Measurements from ENCODE around the gene SPSB4.

The SPSB4 gene

GRCh38 chr3:141176775-141177174 lies 125.6 kb downstream of the SPSB4 start:
- ChIA-PET POLR2A (no interaction called here), CTCF (interaction anchor here (3.0 kb wide), 1 partner anchor 15 kb away, joined by 16 read pairs; no protein-coding TSS in a partner anchor)
- DNase-seq (ENCODE audit: low read depth, low spot score): no peak
- H3K4me3 ChIP-seq (ENCODE audit: low read depth, low read length): no peak overlapping the region
- TF ChIP-seq, protein P1, sequence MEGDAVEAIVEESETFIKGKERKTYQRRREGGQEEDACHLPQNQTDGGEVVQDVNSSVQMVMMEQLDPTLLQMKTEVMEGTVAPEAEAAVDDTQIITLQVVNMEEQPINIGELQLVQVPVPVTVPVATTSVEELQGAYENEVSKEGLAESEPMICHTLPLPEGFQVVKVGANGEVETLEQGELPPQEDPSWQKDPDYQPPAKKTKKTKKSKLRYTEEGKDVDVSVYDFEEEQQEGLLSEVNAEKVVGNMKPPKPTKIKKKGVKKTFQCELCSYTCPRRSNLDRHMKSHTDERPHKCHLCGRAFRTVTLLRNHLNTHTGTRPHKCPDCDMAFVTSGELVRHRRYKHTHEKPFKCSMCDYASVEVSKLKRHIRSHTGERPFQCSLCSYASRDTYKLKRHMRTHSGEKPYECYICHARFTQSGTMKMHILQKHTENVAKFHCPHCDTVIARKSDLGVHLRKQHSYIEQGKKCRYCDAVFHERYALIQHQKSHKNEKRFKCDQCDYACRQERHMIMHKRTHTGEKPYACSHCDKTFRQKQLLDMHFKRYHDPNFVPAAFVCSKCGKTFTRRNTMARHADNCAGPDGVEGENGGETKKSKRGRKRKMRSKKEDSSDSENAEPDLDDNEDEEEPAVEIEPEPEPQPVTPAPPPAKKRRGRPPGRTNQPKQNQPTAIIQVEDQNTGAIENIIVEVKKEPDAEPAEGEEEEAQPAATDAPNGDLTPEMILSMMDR (IDR thresholded peaks at IDR 0.05; ENCODE audit: insufficient read depth, low read length, missing control alignments): no peak

DNA sequence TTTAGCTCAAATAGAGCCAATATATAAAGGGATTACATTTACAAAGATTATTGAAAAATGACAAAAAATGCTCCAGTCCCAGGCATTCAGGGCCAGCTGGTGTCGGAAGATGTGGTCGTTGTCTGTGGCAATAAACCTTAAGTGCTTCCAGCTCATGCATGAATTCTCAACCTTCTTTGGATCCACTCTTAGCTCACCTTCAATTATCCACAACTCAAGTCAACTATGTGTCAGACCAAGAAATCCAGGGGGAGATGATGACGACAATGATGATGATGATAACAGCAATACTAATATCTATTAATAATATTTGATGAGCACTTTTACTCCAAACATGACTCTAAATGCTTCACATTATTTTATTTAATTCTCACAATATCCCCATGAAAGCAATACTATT lies 126.9 kb downstream of the SPSB4 start:
- TF ChIP-seq, protein P1 (IDR thresholded peaks at IDR 0.05; ENCODE audit: insufficient read depth, low read length, missing control alignments): no peak
- DNase-seq (ENCODE audit: low read depth, low spot score): no peak
- no peak overlapping the region for H3K4me3 ChIP-seq (ENCODE audit: low read depth, low read length)
- ChIA-PET CTCF (interaction anchor here (1.0 to 3.0 kb wide), 2 partner anchors 14 to 72 kb away, joined by 3 to 16 read pairs; no protein-coding TSS in a partner anchor), POLR2A (no interaction called here)

DNA sequence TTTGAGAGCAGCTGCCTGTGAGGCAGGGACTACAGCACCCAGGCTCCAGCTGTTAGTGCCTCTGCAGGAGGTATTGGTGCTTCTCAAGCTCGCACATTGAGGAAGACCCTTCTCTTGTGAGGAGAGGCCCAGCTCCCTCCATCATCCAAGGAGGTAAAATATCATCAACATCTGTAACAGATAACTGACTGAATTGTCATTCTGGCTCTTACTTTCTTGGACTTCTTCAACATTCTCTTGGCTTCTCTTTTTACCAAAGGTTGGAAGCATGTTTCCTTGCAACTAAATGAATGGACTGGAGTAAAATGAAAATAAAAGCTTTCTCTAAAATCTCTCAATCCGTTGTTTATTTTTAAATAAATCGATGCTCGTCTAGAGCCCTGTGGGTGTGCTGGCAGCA lies 127.4 kb downstream of the SPSB4 start:
- no peak overlapping the region for H3K4me3 ChIP-seq (ENCODE audit: low read depth, low read length)
- ChIA-PET POLR2A (no interaction called here), CTCF (interaction anchor here (1.0 to 3.0 kb wide), 3 partner anchors 14 to 178 kb away, joined by 3 to 16 read pairs (median 3); no protein-coding TSS in a partner anchor)
- no peak for DNase-seq (ENCODE audit: low read depth, low spot score)
- TF ChIP-seq, protein P1 (IDR thresholded peaks at IDR 0.05; ENCODE audit: insufficient read depth, low read length, missing control alignments): no peak

DNA sequence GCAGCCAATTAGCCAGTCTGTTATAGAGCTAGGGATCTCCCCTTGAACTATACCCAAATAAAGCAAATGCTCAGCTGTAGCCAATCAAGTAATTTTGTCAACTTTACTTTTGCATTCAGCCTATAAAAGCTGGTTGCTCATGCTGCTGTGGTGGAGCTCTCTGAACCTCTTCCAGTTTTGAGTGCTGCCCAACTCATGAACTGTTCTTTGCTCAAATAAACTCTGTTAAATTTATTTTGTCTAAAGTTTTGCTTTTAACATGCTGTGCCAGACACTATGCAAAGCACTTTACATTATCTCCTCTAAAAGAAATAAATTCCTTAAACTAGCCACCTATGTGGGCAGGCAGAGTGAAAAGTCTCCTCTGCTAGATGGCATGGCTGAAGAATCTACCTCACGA lies 128.8 kb downstream of the SPSB4 start:
- no peak overlapping the region for H3K4me3 ChIP-seq (ENCODE audit: low read depth, low read length)
- no peak for DNase-seq (ENCODE audit: low read depth, low spot score)
- TF ChIP-seq, protein P1 (IDR thresholded peaks at IDR 0.05; ENCODE audit: insufficient read depth, low read length, missing control alignments): no peak
- CTCF ChIA-PET: interaction anchor here (1.1 to 1.5 kb wide), 2 partner anchors 12 to 180 kb away, joined by 3 to 6 read pairs; no protein-coding TSS in a partner anchor
- POLR2A ChIA-PET: no interaction called here

- ChIA-PET CTCF (interaction anchor here (0.9 kb wide), 1 partner anchor 181 kb away, joined by 3 read pairs; no protein-coding TSS in a partner anchor), POLR2A (no interaction called here)
- no peak for DNase-seq (ENCODE audit: low read depth, low spot score)
These were observed 130.0 kb downstream of the SPSB4 start for GRCh38 chr3:141181196-141181595.

DNA sequence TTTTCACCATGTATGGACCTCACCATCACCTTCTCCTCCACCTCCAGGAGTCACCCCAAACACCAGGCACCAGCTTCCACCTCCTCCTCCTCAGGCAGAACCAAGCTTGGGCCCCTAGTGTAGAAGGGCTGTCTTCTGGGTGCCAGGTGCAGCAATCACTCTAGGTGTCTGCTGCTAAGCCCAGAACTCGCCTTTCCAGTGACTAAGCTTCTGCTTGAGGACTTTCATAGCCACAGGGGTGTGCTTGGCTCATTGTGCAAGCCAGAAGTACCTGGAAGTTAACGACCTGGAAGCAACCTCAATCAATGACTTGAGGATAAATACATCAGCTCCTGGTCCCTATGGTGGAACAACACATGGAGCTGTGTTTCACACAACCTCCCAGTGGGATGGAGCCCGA lies 130.7 kb downstream of the SPSB4 start:
- no peak overlapping the region for H3K4me3 ChIP-seq (ENCODE audit: low read depth, low read length)
- POLR2A ChIA-PET: no interaction called here
- DNase-seq (ENCODE audit: low read depth, low spot score): no peak
- CTCF ChIA-PET: interaction anchor here (0.9 to 1.2 kb wide), 2 partner anchors 10 to 182 kb away, joined by 3 to 7 read pairs; no protein-coding TSS in a partner anchor
- TF ChIP-seq, protein P1 (IDR thresholded peaks at IDR 0.05; ENCODE audit: insufficient read depth, low read length, missing control alignments): no peak

More at GRCh38 chr3:141181196-141181595, 130.0 kb downstream of the SPSB4 start:
- no peak overlapping the region for H3K4me3 ChIP-seq (ENCODE audit: low read depth, low read length)
- TF ChIP-seq, protein P1 (IDR thresholded peaks at IDR 0.05; ENCODE audit: insufficient read depth, low read length, missing control alignments): no peak

Measured in AG04449 (cell line).